Left lung (tissue), 10 donors: ENCODE data around the gene COPS7A. TPM values are rescaled to one million over a fixed set of nuclear protein-coding genes. Genes with fewer than 3 reads are reported as not detected.
"Not testable (repeated sequence)": the region's sequence is repeated elsewhere in the genome, so short reads cannot be mapped to it uniquely, and the experiment has no call there.

Experiments
- ATAC-seq: fragments of 200-7000 bp; cut with Tn5 transposase; one replicate; pipeline ENCODE4 v1.9.1; 2020; ENCODE audit warnings: moderate library complexity
- DNase-seq, 4 donors: peaks; one replicate each; pipeline ENCODE4 v3.0.0-alpha.2; 2013 to 2020
- H3K27ac ChIP-seq, 2 donors: fragments of 200-600 bp; sonication (generic) in 1 of 2; one replicate each; pipeline versions ENCODE4 v1.5.0 to v1.8.0; 2020 to 2021
- H3K27me3 ChIP-seq, 2 donors: fragments of 200-600 bp; sonication (generic) in 1 of 2; one replicate each; pipeline versions ENCODE4 v1.5.0 to v1.8.0; 2020 to 2021
- H3K36me3 ChIP-seq, 2 donors: fragments of 200-600 bp; sonication (generic) in 1 of 2; one replicate each; pipeline versions ENCODE4 v1.5.0 to v1.8.0; 2020 to 2021
- H3K4me1 ChIP-seq, 2 donors: fragments of 200-600 bp; one replicate each; pipeline ENCODE4 v1.8.0; 2021
- H3K4me3 ChIP-seq, 2 donors: fragments of 200-600 bp; sonication (generic) in 1 of 2; one replicate each; pipeline versions ENCODE4 v1.5.0 to v1.8.0; 2020 to 2021; ENCODE audit warnings: mild to moderate bottlenecking in 1 of 2
- H3K9me3 ChIP-seq, 2 donors: fragments of 200-600 bp; sonication (generic) in 1 of 2; one replicate each; pipeline versions ENCODE4 v1.5.0 to v1.8.0; 2020 to 2021
- CTCF ChIP-seq, 2 donors: fragments of 200-600 bp; sonication (generic) in 1 of 2; IDR thresholded peaks; one replicate each; pipeline versions ENCODE4 v1.5.0 to v1.8.0; 2021; ENCODE audit warnings: antibody characterized with exemption in 2 of 2
- intact Hi-C, 2 donors: fragments of 100-400 bp; cut with DNase I; formaldehyde crosslinking; loops; one replicate each; pipeline versions ENCODE4 v1.11.2 to v1.14.2; 2022
- polyA plus RNA-seq, 6 donors: library from polyadenylated mRNA; unstranded; fragments of 120-200 nt; gene quantifications; one replicate each; pipeline ENCODE4 v1.2.1, GENCODE V29; 2013; ENCODE audit not compliant: insufficient read length in 6 of 6
- total RNA-seq, 2 donors: library from RNA; stranded (reverse); fragmentation: NEBNext Ultra II Directional; extraction: Animal tissue kit (Norgen Biotek cat#: 25700); gene quantifications; one replicate each; pipeline ENCODE4 v1.2.1, GENCODE V29; 2021
- donor health status: DM: no; HTN: yes; CAD: no.
- donor health status: DM: no; HTN: no; CAD: no.

The COPS7A gene
- total and polyA plus RNA-seq, 8 donors = 51.4 to 67.5 (median 54.1) TPM

DNA sequence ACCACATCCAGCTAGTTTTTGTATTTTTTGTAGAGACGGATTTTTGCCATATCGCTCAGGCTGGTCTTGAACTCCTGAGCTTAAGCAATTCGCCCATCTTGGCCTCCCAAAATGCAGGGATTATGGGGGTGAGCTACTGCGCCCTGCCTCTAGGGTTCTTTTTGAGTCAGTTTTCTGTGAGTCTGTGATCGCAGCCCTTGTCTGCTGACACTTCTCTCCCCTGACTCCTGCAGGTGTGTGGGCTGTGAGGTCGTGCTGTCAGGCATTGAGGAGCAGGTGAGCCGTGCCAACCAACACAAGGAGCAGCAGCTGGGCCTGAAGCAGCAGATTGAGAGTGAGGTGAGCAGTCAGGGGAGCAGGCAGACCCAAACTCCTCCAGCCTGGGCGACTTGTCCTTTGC, 6.3 kb downstream of the COPS7A start:
- no peak for ATAC-seq
- H3K27me3 ChIP-seq = no peaks in the 10 kb centered on the region
- H3K9me3 ChIP-seq = no peaks in the 10 kb centered on the region
- no peak overlapping the region for H3K4me3 ChIP-seq
- no peak for DNase-seq
- H3K4me1 ChIP-seq = peaks cover 3 to 10% of the 10 kb centered on the region in 2 donors
- H3K36me3 ChIP-seq = peaks cover 0 to 73% of the 10 kb centered on the region in 2 donors
- no peak overlapping the region for H3K27ac ChIP-seq
- intact Hi-C loops = no loop called here
- no peak for TF ChIP-seq CTCF (IDR thresholded peaks at IDR 0.05)

GRCh38 chr12:6734506-6735387, 10.9 kb downstream of the COPS7A start:
- no peaks in the 10 kb centered on the region for H3K27me3 ChIP-seq
- peak; percentile 69 for ATAC-seq
- DNase-seq = no peak
- peaks cover 0 to 44% of the 10 kb centered on the region in 2 donors for H3K36me3 ChIP-seq
- no peak overlapping the region for H3K27ac ChIP-seq
- no peak for TF ChIP-seq CTCF (IDR thresholded peaks at IDR 0.05)
- peaks cover 6 to 9% of the 10 kb centered on the region in 2 donors for H3K4me1 ChIP-seq
- no peaks in the 10 kb centered on the region for H3K9me3 ChIP-seq
- H3K4me3 ChIP-seq = no peak overlapping the region
- intact Hi-C loops = no loop called here

GRCh38 chr12:6735448-6736191, 11.8 kb downstream of the COPS7A start:
- ATAC-seq (peak; percentile 98), DNase-seq (peak; percentile 26 to 84 (median 68))
- no peak overlapping the region for H3K27ac ChIP-seq
- intact Hi-C loops = no loop called here
- H3K9me3 ChIP-seq = no peaks in the 10 kb centered on the region
- H3K4me3 ChIP-seq = no peak overlapping the region
- peaks cover 6 to 9% of the 10 kb centered on the region in 2 donors for H3K4me1 ChIP-seq
- H3K36me3 ChIP-seq = peaks cover 0 to 35% of the 10 kb centered on the region in 2 donors
- peak; percentile 65 to 67 for TF ChIP-seq CTCF (IDR thresholded peaks at IDR 0.05)
- H3K27me3 ChIP-seq = no peaks in the 10 kb centered on the region

- Histone ChIP-seq H3K27ac (no peak overlapping the region), H3K9me3 (no peaks in the 10 kb centered on the region), H3K4me1 (peaks cover 6 to 9% of the 10 kb centered on the region in 2 donors), H3K36me3 (peaks cover 0 to 24% of the 10 kb centered on the region in 2 donors), H3K4me3 (no peak overlapping the region), H3K27me3 (no peaks in the 10 kb centered on the region)
- no peak for DNase-seq
- no peak for TF ChIP-seq CTCF (IDR thresholded peaks at IDR 0.05)
- no peak for ATAC-seq
- intact Hi-C loops = no loop called here
Observed at GRCh38 chr12:6736754-6737153, 12.9 kb downstream of the COPS7A start.

- H3K9me3 ChIP-seq, H3K4me3 ChIP-seq, H3K27me3 ChIP-seq, ATAC-seq, H3K27ac ChIP-seq, DNase-seq, intact Hi-C loops: not testable (repeated sequence)
- peaks cover 0 to 10% of the 10 kb centered on the region in 2 donors for H3K36me3 ChIP-seq
- peaks cover 0 to 17% of the 10 kb centered on the region in 2 donors for H3K4me1 ChIP-seq
Observed at GRCh38 chr12:6742080-6742479, 18.2 kb downstream of the COPS7A start.
